Measurements from ENCODE around the gene GPBAR1. TPM values are rescaled to one million over a fixed set of nuclear protein-coding genes. Genes with fewer than 3 reads are reported as not detected.

Gene GPBAR1
- total RNA-seq (1 to 10 TPM; 1.0 to 1.2 TPM), polyA plus RNA-seq (under 1 TPM; 0.17 to 0.32 TPM)

GRCh38 chr2:218260742-218261422 lies at the start of gene GPBAR1:
Gene GPBAR1 (plus strand): TSS chr2:218261015. CDS start chr2:218262725, 1,710 bp downstream.
- ChIA-PET POLR2A (ENCODE audit: partially characterized antibody) (no interaction called here), CTCF (ENCODE audit: partially characterized antibody) (interaction anchor here (0.9 to 10.5 kb wide), 4 partner anchors 9 to 96 kb away, joined by 3 to 157 read pairs (median 32); partner anchors contain the start of gene CATIP)
- H3K36me3 ChIP-seq (ENCODE audit: insufficient read depth, low read length), result peaks cover 32% of the 10 kb centered on the region
- DNase-seq, result no peak
- no peak within 1 kb of the TSS for H3K27ac ChIP-seq (ENCODE audit: low read depth, low read length)
- Mint-ChIP-seq H3K4me1 (peaks cover 9 to 26% (median 12%) of the 10 kb centered on the region in 4 donors), H3K9me3 (no peaks in the 10 kb centered on the region), H3K4me3 (peak within 1 kb of the TSS in 1 of 8 donors; percentile 20), H3K27ac (peak within 1 kb of the TSS in 6 of 7 donors; percentile 10 to 82 (median 54)), H3K36me3 (peaks cover 5 to 31% of the 10 kb centered on the region in 2 donors), H3K27me3 (no peaks in the 10 kb centered on the region)
- H3K27me3 ChIP-seq (ENCODE audit: insufficient read depth, low read length), result no peaks in the 10 kb centered on the region
- no peaks in the 10 kb centered on the region for H3K9me3 ChIP-seq (ENCODE audit: control insufficient read depth in 1 of 2, low read length in 2 of 2)
- intact Hi-C loops (cut with micrococcal nuclease), result no loop called here
- peaks cover 10% of the 10 kb centered on the region for H3K4me1 ChIP-seq (ENCODE audit: insufficient read depth, low read length)
- no peak within 1 kb of the TSS for H3K4me3 ChIP-seq (ENCODE audit: low read length in 2 of 2)

GRCh38 chr2:218214116-218214515 lies 46.7 kb upstream of the GPBAR1 start:
- no peaks in the 10 kb centered on the region for H3K36me3 ChIP-seq (ENCODE audit: insufficient read depth, low read length)
- Mint-ChIP-seq H3K4me3 (no peak overlapping the region), H3K4me1 (peaks cover 8 to 26% (median 14%) of the 10 kb centered on the region in 4 donors), H3K27ac (peak overlapping the region in 2 of 7 donors; percentile 25 to 40), H3K27me3 (no peaks in the 10 kb centered on the region), H3K9me3 (peaks cover 2 to 8% (median 6%) of the 10 kb centered on the region in 8 donors), H3K36me3 (peaks cover 10 to 18% of the 10 kb centered on the region in 2 donors)
- intact Hi-C loops (cut with micrococcal nuclease), result no loop called here
- no peak overlapping the region for H3K27ac ChIP-seq (ENCODE audit: low read depth, low read length)
- ChIA-PET POLR2A (ENCODE audit: partially characterized antibody) (no interaction called here), CTCF (ENCODE audit: partially characterized antibody) (no interaction called here)
- H3K27me3 ChIP-seq (ENCODE audit: insufficient read depth, low read length), result no peaks in the 10 kb centered on the region
- no peak overlapping the region for H3K4me3 ChIP-seq (ENCODE audit: low read length in 2 of 2)
- peaks cover 12% of the 10 kb centered on the region for H3K4me1 ChIP-seq (ENCODE audit: insufficient read depth, low read length)
- DNase-seq, result no peak
- H3K9me3 ChIP-seq (ENCODE audit: control insufficient read depth in 1 of 2, low read length in 2 of 2), result no peaks in the 10 kb centered on the region

- Histone ChIP-seq H3K4me3 (ENCODE audit: low read length in 2 of 2) (peak overlapping the region; percentile 76 to 85), H3K9me3 (ENCODE audit: control insufficient read depth in 1 of 2, low read length in 2 of 2) (no peaks in the 10 kb centered on the region), H3K27me3 (ENCODE audit: insufficient read depth, low read length) (no peaks in the 10 kb centered on the region), H3K36me3 (ENCODE audit: insufficient read depth, low read length) (peaks cover 6% of the 10 kb centered on the region), H3K27ac (ENCODE audit: low read depth, low read length) (peak overlapping the region; percentile 93), H3K4me1 (ENCODE audit: insufficient read depth, low read length) (peaks cover 34% of the 10 kb centered on the region)
- peak overlapping the region; percentile 93 to 99 (median 97) for H3K27ac Mint-ChIP-seq
- intact Hi-C loops (cut with micrococcal nuclease), result loop anchor here (2.0 kb wide), 2 partner anchors 182 to 352 kb away; partner anchors contain the start of genes CNOT9, CTDSP1 and USP37
- H3K9me3 Mint-ChIP-seq, result no peaks in the 10 kb centered on the region
- POLR2A ChIA-PET (ENCODE audit: partially characterized antibody), result interaction anchor here (0.7 to 7.0 kb wide), 12 partner anchors 9 to 991 kb away, joined by 3 to 144 read pairs (median 5); partner anchors contain the start of genes AAMP, PNKD and ZFAND2B
- CTCF ChIA-PET (ENCODE audit: partially characterized antibody), result interaction anchor here (0.9 to 8.4 kb wide), 6 partner anchors 13 to 57 kb away, joined by 3 to 67 read pairs (median 6); partner anchors contain the start of genes AAMP and PNKD
- peak overlapping the region; percentile 89 to 98 (median 96) for H3K4me3 Mint-ChIP-seq
- peak in 1 of 5 donors; percentile 47 for DNase-seq
- H3K4me1 Mint-ChIP-seq, result peaks cover 24 to 47% (median 33%) of the 10 kb centered on the region in 4 donors
- no peaks in the 10 kb centered on the region for H3K27me3 Mint-ChIP-seq
- peaks cover 18 to 34% of the 10 kb centered on the region in 2 donors for H3K36me3 Mint-ChIP-seq
Measured at GRCh38 chr2:218216336-218216673, 44.5 kb upstream of the GPBAR1 start.

GRCh38 chr2:218216674-218217359 lies 44.0 kb upstream of the GPBAR1 start, which contains the start of gene ARPC2:
Gene ARPC2 (plus strand): TSS chr2:218217189. CDS start chr2:218217471, 282 bp downstream.
- peak; percentile 92 to 97 (median 96) for DNase-seq
- Mint-ChIP-seq H3K4me3 (peak within 1 kb of the TSS; percentile 89 to 98 (median 96)), H3K27ac (peak within 1 kb of the TSS; percentile 93 to 99 (median 97)), H3K27me3 (no peaks in the 10 kb centered on the region), H3K36me3 (peaks cover 23 to 39% of the 10 kb centered on the region in 2 donors), H3K9me3 (no peaks in the 10 kb centered on the region), H3K4me1 (peaks cover 28 to 52% (median 38%) of the 10 kb centered on the region in 4 donors)
- peaks cover 39% of the 10 kb centered on the region for H3K4me1 ChIP-seq (ENCODE audit: insufficient read depth, low read length)
- intact Hi-C loops (cut with micrococcal nuclease), result loop anchor here (1.0 to 2.0 kb wide), 4 partner anchors 31 to 352 kb away; partner anchors contain the start of genes AAMP, CNOT9, CTDSP1 and PNKD
- peaks cover 6% of the 10 kb centered on the region for H3K36me3 ChIP-seq (ENCODE audit: insufficient read depth, low read length)
- H3K27ac ChIP-seq (ENCODE audit: low read depth, low read length), result peak within 1 kb of the TSS; percentile 93
- no peaks in the 10 kb centered on the region for H3K27me3 ChIP-seq (ENCODE audit: insufficient read depth, low read length)
- no peaks in the 10 kb centered on the region for H3K9me3 ChIP-seq (ENCODE audit: control insufficient read depth in 1 of 2, low read length in 2 of 2)
- H3K4me3 ChIP-seq (ENCODE audit: low read length in 2 of 2), result peak within 1 kb of the TSS; percentile 85 to 97
- POLR2A ChIA-PET (ENCODE audit: partially characterized antibody), result interaction anchor here (0.7 to 7.0 kb wide), 13 partner anchors 10 to 990 kb away, joined by 3 to 144 read pairs (median 4); partner anchors contain the start of genes AAMP, PNKD and ZFAND2B
- CTCF ChIA-PET (ENCODE audit: partially characterized antibody), result interaction anchor here (0.9 to 8.4 kb wide), 6 partner anchors 13 to 56 kb away, joined by 3 to 67 read pairs (median 6); partner anchors contain the start of genes AAMP and PNKD

GRCh38 chr2:218217360-218218267 lies 43.2 kb upstream of the GPBAR1 start:
- H3K27me3 ChIP-seq (ENCODE audit: insufficient read depth, low read length), result no peaks in the 10 kb centered on the region
- peak overlapping the region; percentile 93 to 99 (median 97) for H3K27ac Mint-ChIP-seq
- peak overlapping the region; percentile 89 to 98 (median 96) for H3K4me3 Mint-ChIP-seq
- POLR2A ChIA-PET (ENCODE audit: partially characterized antibody), result interaction anchor here (0.7 to 7.0 kb wide), 12 partner anchors 10 to 989 kb away, joined by 3 to 144 read pairs (median 3); partner anchors contain the start of genes AAMP, PNKD and ZFAND2B
- H3K9me3 ChIP-seq (ENCODE audit: control insufficient read depth in 1 of 2, low read length in 2 of 2), result no peaks in the 10 kb centered on the region
- peaks cover 47% of the 10 kb centered on the region for H3K4me1 ChIP-seq (ENCODE audit: insufficient read depth, low read length)
- H3K9me3 Mint-ChIP-seq, result no peaks in the 10 kb centered on the region
- DNase-seq, result peak; percentile 57 to 77 (median 63)
- peaks cover 23 to 45% of the 10 kb centered on the region in 2 donors for H3K36me3 Mint-ChIP-seq
- peaks cover 31 to 60% (median 44%) of the 10 kb centered on the region in 4 donors for H3K4me1 Mint-ChIP-seq
- no peaks in the 10 kb centered on the region for H3K27me3 Mint-ChIP-seq
- CTCF ChIA-PET (ENCODE audit: partially characterized antibody), result interaction anchor here (0.7 to 8.4 kb wide), 5 partner anchors 12 to 75 kb away, joined by 3 to 67 read pairs (median 6); partner anchors contain the start of genes AAMP and PNKD
- peak overlapping the region; percentile 85 to 97 for H3K4me3 ChIP-seq (ENCODE audit: low read length in 2 of 2)
- peaks cover 6% of the 10 kb centered on the region for H3K36me3 ChIP-seq (ENCODE audit: insufficient read depth, low read length)
- intact Hi-C loops (cut with micrococcal nuclease), result loop anchor here (1.0 to 2.0 kb wide), 7 partner anchors 12 to 351 kb away; partner anchors contain the start of genes AAMP, CNOT9, CTDSP1 and PNKD
- H3K27ac ChIP-seq (ENCODE audit: low read depth, low read length), result peak overlapping the region; percentile 93
